Adipose tissue (tissue), 3 donors: Measurements from ENCODE around the gene SAV1. TPM values are rescaled to one million over a fixed set of nuclear protein-coding genes. Genes with fewer than 3 reads are reported as not detected.

Experiments
- H3K27ac ChIP-seq: one replicate; pipeline ENCODE4 v1.5.1; 2013; ENCODE audit warnings: low read depth, low read length
- WGBS, 3 donors: extraction: QIAGEN DNeasy Blood & Tissue Kit; methylation state at CpG; one replicate each; pipeline ENCODE4 v1.1.7; 2013; 5-methylcytosine and 5-hydroxymethylcytosine counted together
- polyA plus RNA-seq, 3 donors: library from polyadenylated mRNA; stranded (reverse); fragments of 200-250 nt; gene quantifications; one replicate each; pipeline ENCODE4 v1.2.3, GENCODE V29; 2013
- donor health status: healthy with polysubstance abuse.
- donor health status: Bipolar disorder and iron deficiency.
- donor health status: healthy.

The SAV1 gene
- polyA plus RNA-seq, 3 donors: 21.5 to 39.7 (median 36.7) TPM

GRCh38 chr14:50615552-50615951 is 52.6 kb downstream of the SAV1 start:
- WGBS, 3 donors: 93 to 100% (median 96%) methylated on average over 2 of the region's 2 CpGs
- H3K27ac ChIP-seq: no peak overlapping the region

GRCh38 chr14:50615056-50615455 is 53.0 kb downstream of the SAV1 start:
- H3K27ac ChIP-seq: no peak overlapping the region
- WGBS, 3 donors: 37 to 80% (median 66%) methylated on average over 4 of the region's 4 CpGs

GRCh38 chr14:50612806-50613205 is 55.3 kb downstream of the SAV1 start:
- 94 to 96% (median 95%) methylated on average over 3 of the region's 3 CpGs for WGBS, 3 donors
- H3K27ac ChIP-seq: no peak overlapping the region

GRCh38 chr14:50610465-50610864 is 57.6 kb downstream of the SAV1 start:
- 90 to 100% (median 93%) methylated on average over 1 of the region's 1 CpG for WGBS, 3 donors
- H3K27ac ChIP-seq: no peak overlapping the region

- H3K27ac ChIP-seq: no peak overlapping the region
- 41 to 70% (median 56%) methylated on average over 1 of the region's 1 CpG for WGBS, 3 donors
These were observed 59.7 kb downstream of the SAV1 start for GRCh38 chr14:50608302-50608851.

- no peak overlapping the region for H3K27ac ChIP-seq
- WGBS, 3 donors: 73 to 95% (median 74%) methylated on average over 1 of the region's 1 CpG
These were observed 60.3 kb downstream of the SAV1 start for GRCh38 chr14:50607761-50608160.

GRCh38 chr14:50607181-50607580 is 60.9 kb downstream of the SAV1 start:
- 79 to 82% (median 82%) methylated on average over 3 of the region's 3 CpGs for WGBS, 3 donors
- H3K27ac ChIP-seq: no peak overlapping the region

- 89 to 95% (median 92%) methylated on average over 2 of the region's 2 CpGs for whole genome bisulfite sequencing, 3 donors
- H3K27ac ChIP-seq: no peak overlapping the region
These were observed 61.6 kb downstream of the SAV1 start for GRCh38 chr14:50606468-50606867.

GRCh38 chr14:50605766-50606165 is 62.3 kb downstream of the SAV1 start:
- H3K27ac ChIP-seq: no peak overlapping the region
- WGBS, 3 donors: 0 to 14% (median 0%) methylated on average over 1 of the region's 1 CpG

- no peak overlapping the region for H3K27ac ChIP-seq
- WGBS, 3 donors: 27 to 65% (median 63%) methylated on average over 2 of the region's 2 CpGs
These were observed 64.5 kb downstream of the SAV1 start for GRCh38 chr14:50603565-50603964.

GRCh38 chr14:50602035-50602434 is 66.1 kb downstream of the SAV1 start:
- no peak overlapping the region for H3K27ac ChIP-seq
- 81 to 83% (median 82%) methylated on average over 3 of the region's 3 CpGs for WGBS, 3 donors

GRCh38 chr14:50601394-50601793 is 66.7 kb downstream of the SAV1 start:
- H3K27ac ChIP-seq: no peak overlapping the region
- 83 to 92% (median 85%) methylated on average over 2 of the region's 2 CpGs for WGBS, 3 donors

- no peak overlapping the region for H3K27ac ChIP-seq
- WGBS, 3 donors: 40 to 89% (median 78%) methylated on average over 5 of the region's 5 CpGs
These were observed 67.3 kb downstream of the SAV1 start for GRCh38 chr14:50600849-50601248.

GRCh38 chr14:50599700-50600444 is 68.2 kb downstream of the SAV1 start:
- no peak overlapping the region for H3K27ac ChIP-seq
- 19 to 62% (median 53%) methylated on average over 4 of the region's 4 CpGs for WGBS, 3 donors

GRCh38 chr14:50598765-50599164 is 69.3 kb downstream of the SAV1 start:
- no peak overlapping the region for H3K27ac ChIP-seq

- 92 to 94% (median 93%) methylated on average over 8 of the region's 8 CpGs for WGBS, 3 donors
- H3K27ac ChIP-seq: no peak overlapping the region
These were observed 73.4 kb downstream of the SAV1 start for GRCh38 chr14:50594577-50595316.

- H3K27ac ChIP-seq: no peak overlapping the region
- WGBS, 3 donors: 74 to 79% (median 77%) methylated on average over 2 of the region's 2 CpGs
These were observed 77.6 kb downstream of the SAV1 start for GRCh38 chr14:50590464-50590863.
